Ishikawa (cell line): ENCODE measurements around the gene TPST2.

Experiments
- EGR1 ChIP-seq: IDR thresholded peaks from 2 replicates; pipeline ENCODE4 v1.6.1; 2012
- EP300 ChIP-seq: IDR thresholded peaks from 2 replicates; pipeline ENCODE4 v1.6.1; 2012; ENCODE audit warnings: borderline replicate concordance
- FOXM1 ChIP-seq: IDR thresholded peaks from 2 replicates; pipeline ENCODE4 v1.6.1; 2012; ENCODE audit warnings: low read depth, borderline replicate concordance
- NFIC ChIP-seq: IDR thresholded peaks from 2 replicates; pipeline ENCODE4 v1.6.1; 2012
- TAF1 ChIP-seq: IDR thresholded peaks from 2 replicates; pipeline ENCODE4 v1.6.1; 2012; ENCODE audit warnings: low read depth, mild to moderate bottlenecking

- no peak for TF ChIP-seq TAF1
- TF ChIP-seq EP300: no peak
- TF ChIP-seq EGR1: no peak
- no peak for TF ChIP-seq NFIC
- no peak for TF ChIP-seq FOXM1
These were observed 108.7 kb downstream of the TPST2 start for GRCh38 chr22:26481112-26481693.
